Measurements from ENCODE around the gene TXNDC5.

DNA sequence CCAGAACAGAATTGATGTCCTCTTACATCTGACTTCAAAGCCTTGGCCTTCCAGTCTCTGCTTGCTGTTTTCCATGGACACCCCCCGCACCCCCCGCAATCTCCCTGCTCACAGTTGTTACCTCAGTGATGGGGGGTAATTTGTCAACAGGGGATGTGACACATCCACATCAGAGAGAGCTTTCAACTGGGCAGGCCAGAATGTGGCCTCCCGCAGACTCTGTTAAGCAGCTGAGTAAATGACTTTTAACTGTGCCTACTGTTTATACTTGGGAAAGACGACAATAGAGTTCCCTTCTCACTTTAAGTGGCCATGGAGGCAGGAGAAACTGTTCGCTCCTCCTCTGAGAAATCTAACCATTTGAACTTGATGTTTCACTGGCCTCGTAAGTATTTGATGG is 51.0 kb downstream of the TXNDC5 start:
- no peak for TF ChIP-seq CTCF (IDR thresholded peaks at IDR 0.05; ENCODE audit: low read depth, low read length, missing input control)
- no peak for TF ChIP-seq HNF4G (IDR thresholded peaks at IDR 0.05)
- no peak for TF ChIP-seq HNF4A (conservative IDR thresholded peaks at IDR 0.05)
- TF ChIP-seq REST (IDR thresholded peaks at IDR 0.05): no peak
- TF ChIP-seq RAD21 (IDR thresholded peaks at IDR 0.05): no peak
- no peak for TF ChIP-seq EGR1 (IDR thresholded peaks at IDR 0.05; ENCODE audit: low read depth in 2 of 2)

Data from liver (tissue), 3 donors.